T1000 (cell line): ENCODE measurements around the gene PSMD1.
"Not testable (repeated sequence)": the region's sequence is repeated elsewhere in the genome, so short reads cannot be mapped to it uniquely, and the experiment has no call there.

Source experiments
- DNase-seq: peaks from one replicate; lab custom pipeline; 2025; ENCODE audit warnings: mixed read lengths; lab: John Stamatoyannopoulos, UW

Gene PSMD1

DNA sequence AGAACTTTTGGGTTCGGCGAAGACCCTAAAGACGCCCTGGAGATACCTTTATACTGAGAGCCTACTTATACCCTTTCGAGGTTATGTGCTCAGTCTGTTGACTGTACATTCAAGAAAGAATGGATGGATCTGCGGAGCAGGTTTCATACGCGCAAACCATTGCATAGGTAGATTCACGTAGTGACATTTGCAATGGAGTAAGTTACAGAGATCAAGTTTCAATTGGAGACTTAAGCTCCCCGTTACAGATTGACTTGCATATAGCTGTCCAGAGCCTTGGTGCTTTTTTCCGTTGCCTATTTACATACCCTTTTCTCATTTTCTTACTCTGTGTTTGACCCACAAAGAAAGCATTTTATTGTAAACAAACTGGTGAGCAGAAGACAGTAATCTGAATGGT, 923 bp downstream of the PSMD1 start:
- DNase-seq: no peak

DNA sequence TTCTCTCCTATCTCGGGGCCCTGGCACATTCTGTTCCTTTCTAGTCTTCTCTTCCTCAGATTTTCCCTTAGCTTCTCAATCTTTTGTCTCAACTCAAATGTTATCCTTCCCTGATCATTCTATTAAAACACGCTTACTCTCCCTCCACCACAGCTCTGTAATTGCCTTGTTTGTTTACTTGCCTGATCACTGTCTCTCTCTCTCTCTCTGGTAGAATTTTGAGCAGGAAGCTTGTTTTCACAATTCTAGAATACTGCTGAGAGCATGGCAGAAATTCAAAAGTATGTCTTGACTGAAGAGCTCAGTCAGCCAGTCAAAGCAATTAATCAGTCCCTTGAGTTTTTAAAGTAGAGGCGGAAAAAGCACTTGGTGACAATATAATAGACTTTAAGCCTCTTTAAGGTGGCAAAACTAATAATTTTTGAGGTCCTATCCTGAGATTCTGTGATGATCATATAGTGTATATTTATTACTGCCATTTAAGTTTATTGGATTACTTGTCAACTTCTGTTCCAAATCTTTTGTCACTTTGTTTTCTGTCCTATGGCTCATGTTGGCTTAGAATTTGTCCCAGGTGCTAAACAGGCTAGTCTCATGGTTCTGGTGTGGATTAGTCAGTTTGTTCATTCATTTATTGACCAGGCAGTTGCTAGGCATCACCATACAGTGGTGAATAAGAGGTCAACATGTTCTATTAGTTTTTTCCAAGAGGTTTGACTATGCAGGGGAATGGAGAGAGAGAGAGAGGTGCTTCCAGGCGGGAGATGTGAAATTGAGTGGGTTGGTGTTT, 2.3 kb downstream of the PSMD1 start:
- no peak for DNase-seq

DNA sequence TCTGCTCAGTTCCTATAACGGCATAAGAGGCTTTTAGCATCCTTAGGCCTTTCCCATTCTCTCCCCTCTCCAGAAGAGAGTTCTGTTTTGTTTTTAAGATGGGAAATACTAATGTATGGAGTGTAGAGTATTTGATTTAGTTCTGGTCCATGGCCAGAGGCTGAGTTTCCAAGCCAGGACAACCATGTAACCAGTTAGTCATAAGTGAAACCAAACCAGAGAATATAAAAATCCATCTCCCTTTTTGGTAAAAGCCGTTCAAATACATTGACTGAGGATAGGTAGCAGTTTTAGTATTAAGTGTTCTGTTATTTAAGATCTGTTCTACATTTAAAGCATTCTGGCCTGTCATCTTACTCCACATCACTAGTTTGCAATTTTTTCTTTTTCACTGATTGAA, 3.1 kb downstream of the PSMD1 start:
- DNase-seq: no peak

DNA sequence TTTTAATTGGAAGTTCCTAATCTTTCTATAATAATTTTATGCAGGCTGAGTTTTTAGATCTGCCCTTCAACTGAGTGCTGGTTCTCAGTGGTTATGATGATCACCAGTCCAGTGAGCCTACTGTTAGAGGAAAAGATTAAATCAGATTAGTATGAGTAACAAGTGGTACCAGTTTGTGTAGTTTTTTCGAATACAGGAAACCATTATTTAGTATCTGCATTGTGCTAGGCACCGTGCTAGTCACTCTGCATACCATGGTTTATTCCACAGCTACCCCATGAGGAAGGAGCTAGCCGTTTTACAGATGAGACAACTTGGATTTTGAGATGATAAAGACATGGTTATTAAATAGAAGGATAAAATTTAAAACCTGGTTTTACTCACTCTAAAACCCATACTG, 6.1 kb downstream of the PSMD1 start:
- no peak for DNase-seq

DNA sequence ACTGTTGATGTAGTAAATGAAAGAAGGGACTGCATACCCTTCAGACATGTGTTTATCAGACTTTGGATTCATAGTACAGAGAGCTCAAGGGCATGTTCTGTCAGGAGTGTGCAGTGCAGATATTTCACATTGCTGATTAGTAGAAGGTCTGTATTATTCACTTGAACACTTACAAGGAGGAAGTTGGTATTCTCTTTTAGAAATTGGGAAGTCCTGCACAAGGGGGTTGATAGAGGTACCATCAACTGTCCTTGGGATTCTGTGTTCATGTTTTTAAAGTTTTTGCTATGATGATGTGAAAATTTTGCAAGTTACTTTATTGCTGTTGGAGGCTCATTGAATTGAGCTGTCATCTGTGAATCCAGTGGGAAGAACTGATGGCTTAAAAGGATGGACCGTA, 6.7 kb downstream of the PSMD1 start:
- DNase-seq: no peak

DNA sequence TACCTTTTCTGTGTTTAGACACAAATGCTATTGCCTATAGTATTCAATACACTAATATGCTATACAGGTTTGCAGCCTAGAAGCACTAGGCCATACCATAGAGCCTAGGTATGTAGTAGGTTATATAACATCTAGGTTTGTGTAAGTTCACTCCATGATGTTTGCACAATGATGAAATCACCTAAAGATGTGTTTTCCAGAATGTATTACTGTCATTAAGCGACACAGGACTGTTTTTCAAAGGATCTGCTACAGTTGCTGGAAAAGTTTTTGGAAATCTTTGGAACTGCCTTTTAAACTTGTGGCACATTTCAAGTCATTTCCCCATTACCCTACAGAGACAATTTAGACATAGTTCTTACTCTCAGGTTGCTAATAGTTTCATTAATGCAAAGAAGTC, 9.3 kb downstream of the PSMD1 start:
- no peak for DNase-seq

DNA sequence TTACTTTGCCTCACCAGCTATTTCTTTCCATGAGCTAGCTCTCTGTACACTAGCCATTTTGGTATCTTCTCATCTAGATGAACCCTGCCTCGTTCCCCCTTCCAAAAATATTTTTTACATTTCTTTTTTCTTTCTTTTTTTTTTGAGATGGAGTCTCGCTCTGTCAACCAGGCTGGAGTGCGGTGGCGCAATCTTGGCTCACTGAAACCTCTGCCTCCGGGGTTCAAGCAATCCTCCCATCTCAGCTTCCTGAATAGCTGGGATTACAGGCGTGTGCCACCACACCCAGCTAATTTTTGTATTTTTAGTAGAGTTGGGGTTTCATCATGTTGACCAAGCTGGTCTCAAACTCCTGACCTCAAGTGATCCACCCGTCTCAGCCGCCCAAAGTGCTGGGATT, 10.9 kb downstream of the PSMD1 start:
- not testable (repeated sequence) for DNase-seq

DNA sequence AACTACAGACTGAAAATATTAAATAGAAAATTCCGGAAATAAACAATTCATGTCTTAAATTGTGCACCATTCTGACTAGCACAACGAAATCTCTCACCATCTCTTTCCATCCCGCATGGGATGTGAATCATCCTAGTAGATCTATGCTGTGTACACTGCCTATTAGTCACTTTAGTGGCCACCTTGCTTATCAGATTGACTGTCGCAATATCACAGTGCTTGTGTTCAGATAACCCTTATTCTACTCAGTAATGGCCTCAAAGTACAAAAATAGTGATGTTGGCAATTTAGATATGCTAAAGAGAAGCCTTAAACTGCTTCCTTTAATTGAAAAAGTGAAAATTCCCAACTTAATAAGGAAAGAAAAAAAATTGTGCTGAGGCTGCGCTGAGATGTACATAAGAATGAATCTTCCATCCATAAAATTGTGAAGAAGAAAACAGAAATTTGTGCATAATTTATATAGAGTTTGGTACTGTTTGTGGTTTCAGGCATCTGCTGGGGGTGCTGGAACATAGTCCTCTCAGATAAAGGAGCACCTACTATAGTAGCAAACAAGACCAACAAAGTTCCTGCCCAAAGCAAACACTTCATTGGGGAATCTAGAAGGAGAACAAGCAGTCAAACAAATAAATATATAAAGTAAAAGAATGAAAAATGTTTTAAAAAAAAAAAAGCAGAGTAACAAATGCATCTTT, 12.0 kb downstream of the PSMD1 start:
- no peak for DNase-seq

DNA sequence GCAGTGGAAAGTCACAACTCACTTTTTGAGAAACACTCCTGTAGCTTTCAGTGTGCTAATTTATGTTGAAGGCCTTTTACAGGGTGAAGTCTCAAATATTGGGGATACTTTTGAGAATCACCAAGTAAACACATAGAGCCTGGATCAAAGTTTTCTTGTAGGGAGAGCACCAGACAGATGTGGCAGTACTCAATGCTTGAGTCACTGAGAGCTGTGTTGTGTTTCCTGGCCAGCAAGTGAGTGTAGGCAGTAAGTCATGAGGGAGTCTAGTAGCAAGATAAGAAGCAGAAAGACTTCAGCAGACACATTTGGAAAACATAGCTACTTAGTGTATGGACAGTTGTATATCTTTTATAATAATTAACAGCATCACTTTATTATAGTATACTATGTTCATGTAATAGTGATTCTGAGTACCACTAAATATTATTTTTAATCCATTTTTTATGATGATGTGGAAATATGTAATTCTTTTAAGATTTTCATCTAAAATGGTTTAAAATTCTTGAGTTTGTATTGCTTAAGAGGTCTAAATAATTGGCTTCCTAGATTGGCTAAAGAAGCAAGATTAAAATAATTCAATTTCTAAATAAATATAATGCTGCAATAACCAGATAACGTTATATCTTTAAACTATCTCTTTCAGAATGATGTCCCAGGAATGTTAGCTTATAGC, 12.8 kb downstream of the PSMD1 start:
- no peak for DNase-seq

DNA sequence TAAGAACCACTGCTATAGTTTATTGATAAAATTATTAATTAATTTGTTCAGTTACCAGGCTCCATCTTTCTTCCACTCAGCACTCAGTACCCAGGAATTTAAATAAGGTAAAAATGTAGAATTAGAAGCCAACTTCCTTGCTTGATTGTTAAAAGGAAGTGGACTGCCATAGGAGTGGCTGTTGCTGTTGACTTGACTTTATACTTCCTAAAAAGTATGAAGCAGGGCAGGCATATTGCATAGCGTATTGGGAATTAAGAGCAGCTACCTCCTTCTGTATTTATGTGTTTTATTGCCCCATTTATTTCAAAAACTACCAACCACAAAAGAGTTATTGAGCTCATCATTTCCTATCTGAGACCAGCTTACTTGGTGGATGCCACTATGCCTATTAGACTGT, 27.9 kb downstream of the PSMD1 start:
- no peak for DNase-seq

DNA sequence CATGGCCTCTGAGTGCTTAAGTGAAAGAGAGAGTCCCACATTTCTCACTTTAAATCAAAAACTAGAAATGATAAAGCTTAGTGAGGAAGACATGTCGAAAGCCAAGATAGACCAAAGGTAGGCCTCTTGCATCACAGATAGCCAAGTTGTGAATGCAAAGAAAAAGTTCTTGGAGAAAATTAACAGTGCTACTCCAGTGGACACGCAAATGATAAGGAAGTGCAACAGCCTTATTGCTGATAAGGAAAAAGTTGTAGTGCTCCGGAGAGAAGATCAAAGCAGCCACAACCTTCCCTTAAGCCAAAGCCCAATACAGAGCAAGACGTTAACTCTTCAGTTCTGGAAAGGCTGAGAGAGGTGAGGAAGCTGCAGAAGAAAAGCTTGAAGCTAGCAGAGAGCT, 32.1 kb downstream of the PSMD1 start:
- DNase-seq: no peak

DNA sequence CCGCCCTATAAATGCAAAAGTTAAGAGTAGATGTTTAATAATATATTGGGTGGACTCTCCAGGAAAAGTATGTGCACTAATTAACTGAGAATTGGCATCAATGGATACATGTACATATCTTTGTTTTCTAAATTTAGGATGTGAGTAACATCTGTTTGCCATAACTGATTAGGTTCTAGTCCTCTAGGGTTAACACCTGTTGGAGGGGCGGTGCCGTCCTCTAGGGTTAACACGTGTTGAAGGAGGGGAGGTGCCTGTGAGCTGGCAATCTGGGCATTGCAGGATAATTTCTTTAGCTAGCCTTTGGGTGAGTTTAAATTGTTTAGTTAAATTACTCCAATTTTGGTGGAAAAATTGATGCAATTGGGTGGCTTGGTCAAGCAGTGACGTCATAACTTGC, 37.3 kb downstream of the PSMD1 start:
- no peak for DNase-seq

DNA sequence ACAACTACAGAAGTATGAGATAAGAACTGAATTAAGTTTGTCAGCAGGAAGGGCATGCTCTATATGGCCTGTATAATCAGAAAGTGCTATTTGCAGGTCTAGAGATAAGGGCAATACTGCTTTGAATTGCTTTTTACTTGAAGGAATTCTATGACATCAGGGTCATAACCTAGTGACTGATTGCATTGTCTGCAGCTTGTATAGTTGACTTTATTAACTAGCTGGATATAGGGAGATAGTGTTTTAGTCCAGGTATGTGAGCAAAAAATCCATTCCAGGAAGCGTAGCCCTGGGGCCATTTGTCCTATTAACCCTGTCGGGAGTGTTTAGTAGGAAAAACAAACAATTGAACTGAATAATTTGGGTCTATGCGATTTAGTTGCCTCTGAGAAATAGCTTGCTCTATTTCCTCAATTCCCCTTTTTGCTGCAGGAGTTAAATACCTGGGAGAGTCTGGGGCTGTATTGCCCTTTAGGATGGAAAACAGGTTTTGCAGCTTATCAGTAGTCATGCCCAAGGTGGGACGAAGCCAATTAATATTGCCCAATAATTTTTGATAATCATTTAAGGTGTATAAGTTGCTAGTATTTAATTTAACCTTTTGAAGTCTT, 38.2 kb downstream of the PSMD1 start:
- DNase-seq: no peak

DNA sequence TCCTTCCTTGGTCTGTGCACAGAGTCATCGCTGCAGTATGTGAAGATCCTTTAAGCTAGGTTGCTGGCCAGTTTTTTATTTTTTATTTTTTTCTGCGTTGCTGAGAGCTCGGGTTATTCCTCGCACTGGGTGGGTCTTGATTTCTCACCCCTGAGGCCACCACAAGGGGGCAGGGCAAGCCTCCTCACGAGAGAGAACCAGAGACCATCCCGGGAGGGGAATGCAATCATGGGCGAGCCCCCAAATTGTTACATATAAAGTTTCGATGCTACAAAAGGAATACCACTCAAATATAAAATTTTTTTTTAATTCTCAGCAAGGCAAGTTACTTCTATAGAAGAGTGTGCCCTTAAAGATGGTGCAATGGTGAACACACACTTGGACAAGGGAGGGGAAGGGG, 43.3 kb downstream of the PSMD1 start:
- DNase-seq: peak; percentile 2

DNA sequence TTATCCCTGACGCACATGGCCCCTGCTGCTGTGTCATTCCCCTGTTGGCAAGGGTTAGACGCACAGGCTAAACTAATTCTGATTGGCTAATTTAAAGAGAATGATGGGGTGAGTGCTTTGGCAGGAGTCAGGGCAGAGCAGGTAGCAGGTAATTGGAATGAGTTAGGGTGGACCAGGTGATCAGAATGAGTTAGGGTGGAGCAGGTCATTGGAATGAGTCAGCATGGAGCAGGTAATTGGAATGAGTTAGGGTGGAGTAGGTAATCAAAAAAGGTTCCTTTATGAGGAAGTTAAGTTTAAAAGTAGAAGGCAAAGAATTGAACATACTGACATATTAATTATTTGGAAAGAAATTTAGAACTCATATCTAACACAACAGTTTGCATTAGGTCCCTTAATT, 43.7 kb downstream of the PSMD1 start:
- DNase-seq: not testable (repeated sequence)

DNA sequence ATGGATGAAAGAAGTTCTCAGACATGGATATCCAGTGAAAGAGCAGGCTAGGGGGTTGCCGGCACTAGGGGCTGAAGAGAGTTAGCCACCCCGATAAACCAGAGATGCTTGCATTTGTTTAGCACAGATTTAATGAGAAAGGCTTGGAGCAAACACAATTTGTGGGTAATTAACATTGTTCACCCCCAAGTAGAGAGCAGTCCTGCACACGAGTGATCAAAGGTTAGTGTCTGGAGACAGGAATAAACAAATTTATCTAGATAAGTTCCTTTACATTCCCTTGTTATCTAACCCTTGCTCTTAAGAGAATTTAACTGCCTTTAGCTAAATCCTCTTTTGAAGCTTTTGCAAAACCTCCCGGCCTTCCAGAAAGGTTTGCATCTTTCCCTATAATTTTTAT, 44.3 kb downstream of the PSMD1 start:
- no peak for DNase-seq

DNA sequence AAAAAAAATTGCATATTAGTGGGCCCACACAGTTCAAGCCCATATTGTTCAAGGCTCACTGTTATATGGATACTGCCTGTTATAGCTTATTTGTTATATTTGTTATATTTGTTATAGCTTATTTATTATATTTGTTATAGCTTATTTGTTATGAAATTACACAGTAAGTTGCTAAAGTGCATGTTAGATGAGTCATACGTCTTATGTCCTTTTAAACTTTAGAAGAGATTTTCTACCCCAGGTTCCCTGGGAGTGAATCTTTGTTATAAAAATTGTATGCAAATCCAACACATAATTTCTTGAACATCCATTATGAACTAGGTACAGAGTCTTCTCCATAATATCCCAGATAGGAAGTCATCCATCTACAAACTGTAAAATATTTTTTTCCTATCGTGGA, 46.1 kb downstream of the PSMD1 start:
- no peak for DNase-seq

DNA sequence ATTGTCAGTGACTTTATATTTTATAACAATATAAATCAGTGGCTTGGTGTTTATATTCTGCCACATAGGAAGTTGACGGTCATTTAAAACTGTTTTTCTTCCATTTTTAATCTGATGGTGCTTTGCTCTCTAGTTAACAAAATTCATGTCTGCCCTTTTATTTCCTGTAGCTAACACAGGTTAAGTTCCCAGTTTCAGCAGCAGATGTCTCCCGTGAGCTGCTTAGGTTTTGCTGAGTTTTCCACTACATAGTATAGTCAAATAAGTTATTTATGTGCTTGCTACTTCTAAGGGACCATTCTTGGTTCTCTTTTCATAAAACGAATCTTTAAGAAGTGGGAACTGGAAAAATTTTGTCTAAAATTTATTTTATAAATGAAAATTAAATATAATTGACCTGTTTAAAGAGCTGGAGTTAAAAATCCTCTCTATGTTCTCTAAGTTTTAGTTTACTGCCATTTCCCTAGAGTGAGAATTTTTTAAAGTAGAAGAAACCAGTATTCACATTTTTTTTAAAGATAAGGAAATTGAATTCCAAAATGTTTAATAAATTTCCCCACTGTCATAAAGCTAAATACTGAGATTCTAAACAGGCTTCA, 47.5 kb downstream of the PSMD1 start:
- DNase-seq: peak; percentile 2

DNA sequence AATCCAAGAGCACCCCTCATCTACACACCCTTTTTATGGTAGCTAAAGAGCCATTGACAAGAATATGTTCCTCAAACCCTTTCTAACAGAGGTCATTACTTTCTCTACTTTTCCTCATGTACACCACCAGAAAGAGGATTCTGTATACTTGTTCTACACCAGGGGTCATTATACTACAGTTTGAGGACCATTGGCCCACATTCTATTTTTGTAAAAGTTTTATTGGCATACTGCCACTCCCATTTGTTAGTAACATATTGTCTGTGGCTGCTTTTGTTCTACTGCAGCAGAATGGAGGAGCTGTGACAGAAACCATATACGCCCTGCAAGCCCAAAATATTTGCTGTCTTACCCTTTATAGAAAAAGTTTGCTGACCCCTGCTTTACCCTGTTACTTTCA, 53.9 kb downstream of the PSMD1 start:
- DNase-seq: no peak

DNA sequence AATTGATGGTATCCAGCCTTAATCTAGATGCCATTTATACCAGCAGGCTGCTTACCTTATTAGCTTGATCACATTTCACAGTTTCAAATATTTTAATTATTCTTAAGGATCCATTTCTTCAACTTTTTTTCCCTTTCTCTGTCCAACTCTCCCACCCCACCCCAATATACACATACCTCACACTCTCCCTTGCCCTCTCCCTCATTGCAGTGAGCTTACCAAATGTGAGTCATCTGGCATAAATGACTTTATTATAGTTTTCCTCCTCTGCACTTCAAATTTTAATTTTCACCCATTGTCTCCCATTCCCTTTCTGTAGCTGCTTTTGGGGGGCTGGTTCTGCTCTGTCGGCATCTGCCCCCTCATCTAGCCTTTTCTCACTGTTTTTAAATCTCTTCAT, 55.3 kb downstream of the PSMD1 start:
- DNase-seq: no peak

DNA sequence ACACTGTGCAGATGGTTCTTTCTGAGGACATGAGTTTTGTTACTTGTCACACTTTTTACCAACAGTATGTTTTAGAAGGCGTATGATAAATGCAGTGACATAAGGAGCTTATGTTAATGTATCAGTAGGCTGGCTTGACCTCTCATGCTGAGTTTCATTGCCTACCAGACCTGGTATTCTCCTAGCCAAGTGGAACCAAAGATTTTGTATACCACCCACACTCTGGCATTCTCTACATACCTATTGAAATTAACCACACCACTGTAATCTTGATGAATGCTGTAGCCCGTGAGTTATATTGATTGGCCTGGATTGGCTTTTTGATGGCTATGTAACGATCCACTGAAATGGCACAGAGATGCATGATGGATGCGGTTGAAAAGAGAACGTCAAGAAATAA, 56.8 kb downstream of the PSMD1 start:
- no peak for DNase-seq

DNA sequence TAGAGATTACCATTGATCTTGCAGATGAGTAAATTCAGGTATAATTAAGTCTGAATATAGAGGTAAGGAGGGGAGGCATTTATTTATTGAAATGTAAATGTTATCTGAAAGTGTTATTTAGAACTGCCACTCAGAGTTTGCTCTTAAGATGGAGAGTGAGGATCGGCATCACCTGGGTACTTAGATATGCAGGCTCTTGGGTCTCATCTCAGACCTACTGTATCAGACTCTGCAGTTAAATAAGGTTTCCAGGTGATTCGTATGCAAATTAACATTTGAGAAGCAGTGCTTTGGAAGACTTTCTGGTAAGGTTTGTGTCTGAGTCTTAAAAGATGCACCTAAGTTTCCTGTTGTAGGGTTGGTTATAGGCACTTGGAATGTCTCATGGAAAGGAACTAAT, 59.0 kb downstream of the PSMD1 start:
- DNase-seq: no peak
